Measurements from ENCODE around the gene ATP12A.

Gene ATP12A

GRCh38 chr13:24738366-24738847 lies 58.2 kb downstream of the ATP12A start:
- Histone ChIP-seq H3K9me3 (ENCODE audit: low read depth, low read length) (no peaks in the 10 kb centered on the region), H3K9ac (ENCODE audit: insufficient read length) (no peak overlapping the region), H3K36me3 (ENCODE audit: insufficient read depth, low read length) (no peaks in the 10 kb centered on the region), H3K4me3 (no peak overlapping the region), H3K27ac (no peak overlapping the region)
- TF ChIP-seq FOXP2 (optimal IDR thresholded peaks at IDR 0.05; ENCODE audit: control extremely low read depth, extremely low read length, insufficient read depth) (no peak), EZH2 (IDR thresholded peaks at IDR 0.05) (no peak), POLR2AphosphoS5 (IDR thresholded peaks at IDR 0.05; ENCODE audit: borderline replicate concordance, low read depth, low read length) (no peak)
- DNase-seq (ENCODE audit: low read depth, low spot score), result no peak

GRCh38 chr13:24740014-24740890 lies 60.0 kb downstream of the ATP12A start:
- Histone ChIP-seq H3K36me3 (ENCODE audit: insufficient read depth, low read length) (no peaks in the 10 kb centered on the region), H3K9me3 (ENCODE audit: low read depth, low read length) (no peaks in the 10 kb centered on the region), H3K4me3 (no peak overlapping the region), H3K27ac (no peak overlapping the region), H3K9ac (ENCODE audit: insufficient read length) (no peak overlapping the region)
- TF ChIP-seq FOXP2 (optimal IDR thresholded peaks at IDR 0.05; ENCODE audit: control extremely low read depth, extremely low read length, insufficient read depth) (no peak), POLR2AphosphoS5 (IDR thresholded peaks at IDR 0.05; ENCODE audit: borderline replicate concordance, low read depth, low read length) (no peak), EZH2 (IDR thresholded peaks at IDR 0.05) (no peak)
- no peak for DNase-seq (ENCODE audit: low read depth, low spot score)

- TF ChIP-seq FOXP2 (optimal IDR thresholded peaks at IDR 0.05; ENCODE audit: control extremely low read depth, extremely low read length, insufficient read depth) (no peak), EZH2 (IDR thresholded peaks at IDR 0.05) (no peak), POLR2AphosphoS5 (IDR thresholded peaks at IDR 0.05; ENCODE audit: borderline replicate concordance, low read depth, low read length) (no peak)
- Histone ChIP-seq H3K27ac (no peak overlapping the region), H3K36me3 (ENCODE audit: insufficient read depth, low read length) (no peaks in the 10 kb centered on the region), H3K4me3 (no peak overlapping the region), H3K9me3 (ENCODE audit: low read depth, low read length) (no peaks in the 10 kb centered on the region), H3K9ac (ENCODE audit: insufficient read length) (no peak overlapping the region)
- DNase-seq (ENCODE audit: low read depth, low spot score), result no peak
These were observed 60.9 kb downstream of the ATP12A start for GRCh38 chr13:24741016-24741662.

GRCh38 chr13:24741791-24742190 lies 61.6 kb downstream of the ATP12A start:
- no peaks in the 10 kb centered on the region for H3K9me3 ChIP-seq (ENCODE audit: low read depth, low read length)
- H3K36me3 ChIP-seq (ENCODE audit: insufficient read depth, low read length), result no peaks in the 10 kb centered on the region

GRCh38 chr13:24742294-24742693 lies 62.1 kb downstream of the ATP12A start:
- DNase-seq (ENCODE audit: low read depth, low spot score), result no peak
- H3K9me3 ChIP-seq (ENCODE audit: low read depth, low read length), result no peaks in the 10 kb centered on the region

More at GRCh38 chr13:24741791-24742190, 61.6 kb downstream of the ATP12A start:
- TF ChIP-seq POLR2AphosphoS5 (IDR thresholded peaks at IDR 0.05; ENCODE audit: borderline replicate concordance, low read depth, low read length) (no peak), FOXP2 (optimal IDR thresholded peaks at IDR 0.05; ENCODE audit: control extremely low read depth, extremely low read length, insufficient read depth) (no peak), EZH2 (IDR thresholded peaks at IDR 0.05) (no peak)
- H3K9ac ChIP-seq (ENCODE audit: insufficient read length), result no peak overlapping the region
- DNase-seq (ENCODE audit: low read depth, low spot score), result no peak
- no peak overlapping the region for H3K4me3 ChIP-seq
- H3K27ac ChIP-seq, result no peak overlapping the region

GRCh38 chr13:24742977-24743376 lies 62.8 kb downstream of the ATP12A start:
- H3K9me3 ChIP-seq (ENCODE audit: low read depth, low read length), result no peaks in the 10 kb centered on the region
- H3K4me3 ChIP-seq, result no peak overlapping the region
- H3K9ac ChIP-seq (ENCODE audit: insufficient read length), result no peak overlapping the region
- H3K36me3 ChIP-seq (ENCODE audit: insufficient read depth, low read length), result no peaks in the 10 kb centered on the region
- H3K27ac ChIP-seq, result no peak overlapping the region
- TF ChIP-seq FOXP2 (optimal IDR thresholded peaks at IDR 0.05; ENCODE audit: control extremely low read depth, extremely low read length, insufficient read depth), result no peak
- TF ChIP-seq POLR2AphosphoS5 (IDR thresholded peaks at IDR 0.05; ENCODE audit: borderline replicate concordance, low read depth, low read length), result no peak
- no peak for TF ChIP-seq EZH2 (IDR thresholded peaks at IDR 0.05)
- no peak for DNase-seq (ENCODE audit: low read depth, low spot score)

More at GRCh38 chr13:24742294-24742693, 62.1 kb downstream of the ATP12A start:
- Histone ChIP-seq H3K27ac (no peak overlapping the region), H3K36me3 (ENCODE audit: insufficient read depth, low read length) (no peaks in the 10 kb centered on the region), H3K4me3 (no peak overlapping the region), H3K9ac (ENCODE audit: insufficient read length) (no peak overlapping the region)
- TF ChIP-seq POLR2AphosphoS5 (IDR thresholded peaks at IDR 0.05; ENCODE audit: borderline replicate concordance, low read depth, low read length), result no peak

GRCh38 chr13:24744247-24744646 lies 64.0 kb downstream of the ATP12A start:
- no peak for DNase-seq (ENCODE audit: low read depth, low spot score)
- Histone ChIP-seq H3K27ac (no peak overlapping the region), H3K9me3 (ENCODE audit: low read depth, low read length) (no peaks in the 10 kb centered on the region), H3K9ac (ENCODE audit: insufficient read length) (no peak overlapping the region), H3K4me3 (no peak overlapping the region), H3K36me3 (ENCODE audit: insufficient read depth, low read length) (no peaks in the 10 kb centered on the region)
- TF ChIP-seq EZH2 (IDR thresholded peaks at IDR 0.05), result no peak
- TF ChIP-seq POLR2AphosphoS5 (IDR thresholded peaks at IDR 0.05; ENCODE audit: borderline replicate concordance, low read depth, low read length), result no peak
- TF ChIP-seq FOXP2 (optimal IDR thresholded peaks at IDR 0.05; ENCODE audit: control extremely low read depth, extremely low read length, insufficient read depth), result no peak

- Histone ChIP-seq H3K9me3 (ENCODE audit: low read depth, low read length) (no peaks in the 10 kb centered on the region), H3K4me3 (no peak overlapping the region), H3K36me3 (ENCODE audit: insufficient read depth, low read length) (no peaks in the 10 kb centered on the region), H3K9ac (ENCODE audit: insufficient read length) (no peak overlapping the region), H3K27ac (no peak overlapping the region)
- DNase-seq (ENCODE audit: low read depth, low spot score), result no peak
- no peak for TF ChIP-seq EZH2 (IDR thresholded peaks at IDR 0.05)
- no peak for TF ChIP-seq FOXP2 (optimal IDR thresholded peaks at IDR 0.05; ENCODE audit: control extremely low read depth, extremely low read length, insufficient read depth)
- no peak for TF ChIP-seq POLR2AphosphoS5 (IDR thresholded peaks at IDR 0.05; ENCODE audit: borderline replicate concordance, low read depth, low read length)
These were observed 65.3 kb downstream of the ATP12A start for GRCh38 chr13:24745516-24745860.
